NB4 (cell line): ENCODE data around the gene MAP4K2.

ENCODE experiments used
- DNase-seq: peaks from one replicate; pipeline ENCODE4 v3.0.0; 2010; ENCODE audit warnings: low read depth
- H3K4me3 ChIP-seq: one replicate; pipeline ENCODE4 v1.5.1; 2011; ENCODE audit warnings: mild to moderate bottlenecking, low read depth, low read length, moderate library complexity
- MAX ChIP-seq: IDR thresholded peaks from 2 replicates; pipeline ENCODE4 v1.6.1; 2011; ENCODE audit warnings: low read depth, low read length
- MYC ChIP-seq: IDR thresholded peaks from 2 replicates; pipeline ENCODE4 v1.6.1; 2011; ENCODE audit warnings: low read depth, low read length
- POLR2A ChIP-seq: IDR thresholded peaks from 2 replicates; pipeline ENCODE4 v1.6.1; 2011; ENCODE audit warnings: mild to moderate bottlenecking; ENCODE audit not compliant: insufficient read length; ENCODE audit errors: extremely low read depth
- TF ChIP-seq, protein P1 (sequence below): IDR thresholded peaks from one replicate; pipeline ENCODE4 v1.5.1; 2012; ENCODE audit warnings: low read depth, low read length

The MAP4K2 gene

DNA sequence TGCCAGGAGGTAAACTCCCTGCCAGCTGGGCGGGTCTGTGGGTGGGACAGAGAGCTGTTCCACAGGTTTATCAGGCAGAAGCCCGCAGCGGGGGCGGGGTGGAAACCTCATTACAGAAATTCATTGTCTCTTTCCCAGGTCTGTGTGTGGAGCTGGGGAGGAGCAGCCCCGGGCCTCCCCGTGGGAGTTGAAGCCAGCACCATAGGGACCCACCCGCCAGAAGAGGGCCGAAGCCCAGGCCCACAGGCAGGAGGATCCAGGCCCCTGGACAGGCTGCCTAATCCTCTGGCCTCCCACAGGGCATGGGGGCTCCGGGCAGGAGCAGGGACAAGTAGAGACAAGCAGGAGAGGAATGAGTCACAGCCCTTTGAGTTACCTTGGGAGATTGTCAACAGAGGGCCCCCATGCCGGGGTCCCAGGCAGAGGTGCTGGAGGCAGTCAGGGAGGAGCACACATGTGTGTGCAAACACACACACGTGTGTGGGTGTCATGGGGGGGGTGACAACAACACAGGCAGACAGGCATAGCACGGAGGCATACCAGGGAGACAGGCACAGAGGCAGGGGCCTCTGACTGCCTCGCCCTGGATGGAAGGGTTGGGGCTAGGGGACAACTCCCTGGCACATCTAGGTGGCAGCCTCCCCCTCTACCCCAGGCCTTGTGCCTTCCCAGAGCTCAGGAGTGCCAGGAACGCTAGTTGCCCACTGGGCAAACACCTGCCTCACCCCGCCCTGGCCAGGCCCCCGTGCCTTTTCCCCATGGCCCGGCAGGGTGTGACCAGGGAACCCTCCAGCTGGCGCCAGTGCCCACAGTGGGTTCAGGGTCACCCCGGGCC lies 40.1 kb upstream of the MAP4K2 start:
- no peak for DNase-seq
- TF ChIP-seq MAX, result no peak
- TF ChIP-seq POLR2A, result no peak
- no peak for TF ChIP-seq MYC
- TF ChIP-seq, protein P1, sequence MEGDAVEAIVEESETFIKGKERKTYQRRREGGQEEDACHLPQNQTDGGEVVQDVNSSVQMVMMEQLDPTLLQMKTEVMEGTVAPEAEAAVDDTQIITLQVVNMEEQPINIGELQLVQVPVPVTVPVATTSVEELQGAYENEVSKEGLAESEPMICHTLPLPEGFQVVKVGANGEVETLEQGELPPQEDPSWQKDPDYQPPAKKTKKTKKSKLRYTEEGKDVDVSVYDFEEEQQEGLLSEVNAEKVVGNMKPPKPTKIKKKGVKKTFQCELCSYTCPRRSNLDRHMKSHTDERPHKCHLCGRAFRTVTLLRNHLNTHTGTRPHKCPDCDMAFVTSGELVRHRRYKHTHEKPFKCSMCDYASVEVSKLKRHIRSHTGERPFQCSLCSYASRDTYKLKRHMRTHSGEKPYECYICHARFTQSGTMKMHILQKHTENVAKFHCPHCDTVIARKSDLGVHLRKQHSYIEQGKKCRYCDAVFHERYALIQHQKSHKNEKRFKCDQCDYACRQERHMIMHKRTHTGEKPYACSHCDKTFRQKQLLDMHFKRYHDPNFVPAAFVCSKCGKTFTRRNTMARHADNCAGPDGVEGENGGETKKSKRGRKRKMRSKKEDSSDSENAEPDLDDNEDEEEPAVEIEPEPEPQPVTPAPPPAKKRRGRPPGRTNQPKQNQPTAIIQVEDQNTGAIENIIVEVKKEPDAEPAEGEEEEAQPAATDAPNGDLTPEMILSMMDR, result no peak
- no peak overlapping the region for H3K4me3 ChIP-seq

- no peak overlapping the region for H3K4me3 ChIP-seq
- TF ChIP-seq MYC, result no peak
- TF ChIP-seq, protein P1, result no peak
- TF ChIP-seq MAX, result no peak
- TF ChIP-seq POLR2A, result no peak
- no peak for DNase-seq
Measured at GRCh38 chr11:64842366-64842759, 39.3 kb upstream of the MAP4K2 start.

DNA sequence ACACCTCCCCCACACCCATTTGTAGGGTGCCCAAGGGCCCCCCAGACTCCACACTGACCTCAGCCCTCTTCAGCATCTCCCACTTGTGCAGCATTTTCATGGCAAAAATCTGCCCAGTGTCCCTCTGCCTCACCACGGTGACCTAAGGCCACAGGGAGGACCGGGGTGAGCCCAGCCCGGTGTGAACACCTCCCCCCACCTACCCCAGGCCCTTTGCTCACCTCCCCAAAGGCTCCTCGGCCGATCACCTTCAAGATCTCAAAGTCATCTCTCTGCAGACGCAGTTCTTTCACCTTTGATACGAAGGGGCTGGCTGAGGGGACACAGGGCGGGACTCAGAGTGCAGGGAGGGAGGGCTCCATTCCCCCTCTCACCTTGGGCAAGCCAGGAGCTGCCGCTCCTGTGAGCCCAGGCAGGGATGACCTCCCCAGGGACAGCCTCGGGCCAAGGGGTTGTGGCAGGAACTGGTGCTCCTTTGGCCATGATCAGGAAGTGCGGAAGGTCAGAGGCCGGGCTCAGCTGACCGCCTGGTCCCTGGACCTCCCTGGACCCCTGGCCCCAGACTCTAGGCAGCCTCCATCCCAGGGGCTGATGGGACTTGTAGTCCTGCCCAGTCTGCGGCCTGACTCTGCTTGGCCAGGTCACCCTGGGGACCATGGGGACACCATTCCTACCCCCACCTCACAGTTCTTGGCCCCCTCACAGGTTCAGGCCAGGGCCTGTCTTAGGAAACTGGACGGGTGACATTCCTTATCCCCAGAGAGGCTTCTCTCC lies 38.8 kb upstream of the MAP4K2 start:
- H3K4me3 ChIP-seq, result no peak overlapping the region
- TF ChIP-seq POLR2A (no peak), MAX (no peak), MYC (no peak)
- TF ChIP-seq, protein P1, result no peak
- DNase-seq, result no peak

GRCh38 chr11:64839887-64840782 lies 37.1 kb upstream of the MAP4K2 start:
- H3K4me3 ChIP-seq, result no peak overlapping the region
- TF ChIP-seq, protein P1, result no peak
- TF ChIP-seq MAX, result no peak
- TF ChIP-seq MYC, result no peak
- TF ChIP-seq POLR2A, result no peak
- no peak for DNase-seq

- TF ChIP-seq MYC (no peak), MAX (no peak), POLR2A (no peak)
- TF ChIP-seq, protein P1, result no peak
Measured at GRCh38 chr11:64839335-64839734, 36.3 kb upstream of the MAP4K2 start.

More at GRCh38 chr11:64839335-64839734, 36.3 kb upstream of the MAP4K2 start:
- DNase-seq, result no peak
- no peak overlapping the region for H3K4me3 ChIP-seq
